HepG2 (cell line): ENCODE data around the gene TTC9. TPM values are rescaled to one million over a fixed set of nuclear protein-coding genes. Genes with fewer than 3 reads are reported as not detected.

Experiments
- ATAC-seq: fragments of 200-7000 bp; cut with Tn5 transposase; 3 replicates; pipeline ENCODE4 v1.9.1; 2020; ENCODE audit warnings: mild to moderate bottlenecking, moderate library complexity
- BruUV-seq: library from RNA; stranded (reverse); fragments of 400-500 nt; replicated peaks from 2 replicates; lab custom pipeline; 2021; lab: Mats Ljungman, UMichigan
- CTCF ChIA-PET: fragments of 300-600 bp; formaldehyde crosslinking; extraction: SDS; loops from one replicate; lab custom pipeline; 2021; ENCODE audit warnings: low total read pairs, inconsistent platforms, low intra/inter-chr PET ratio; lab: Yijun Ruan, JAX
- POLR2A ChIA-PET: fragments of 350-600 bp; sonication (Branson Sonifier 250); formaldehyde crosslinking; loops from one replicate; lab custom pipeline; 2020; ENCODE audit warnings: antibody characterized with exemption, inconsistent platforms; lab: Yijun Ruan, JAX
- DNase-seq: peaks from one replicate; pipeline ENCODE4 v3.0.0-alpha.2; 2015; ENCODE audit warnings: low spot score
- FAIRE-seq: peaks from 3 replicates; lab custom pipeline; 2011; peaks lifted over from hg19 to GRCh38; lab: Jason Lieb, UNC
- H2AFZ ChIP-seq: one replicate; pipeline ENCODE4 v1.6.1; 2011; ENCODE audit warnings: low read length, inconsistent platforms
- H3K27ac ChIP-seq: fragments of 300-600 bp; 3 replicates; pipeline ENCODE4 v1.8.0; 2011; ENCODE audit warnings: mixed run types, mild to moderate bottlenecking, mixed read lengths, low read length, inconsistent platforms; ENCODE audit not compliant: insufficient read depth; ENCODE audit errors: extremely low read length
- H3K27me3 ChIP-seq, 2 experiments: fragments of 200-600 bp in 1 of 2; 2 replicates in 1 of 2; 3 replicates in 1 of 2; pipeline versions ENCODE4 v1.6.0 to v1.8.0; 2011; ENCODE audit warnings: low read length in 2 of 2, mild to moderate bottlenecking in 2 of 2, moderate library complexity in 2 of 2, inconsistent platforms in 1 of 2; ENCODE audit not compliant: insufficient read depth in 2 of 2, control insufficient read depth in 1 of 2
- H3K36me3 ChIP-seq, 2 experiments: fragments of 200-600 bp in 1 of 2; replicated peaks in 1 of 2; 2 replicates in 1 of 2; 3 replicates in 1 of 2; pipeline versions ENCODE4 v1.5.1 to v1.8.0; 2011; ENCODE audit warnings: low read length in 2 of 2, inconsistent platforms in 1 of 2; ENCODE audit not compliant: insufficient read depth in 2 of 2, control insufficient read depth in 1 of 2
- H3K4me1 ChIP-seq: 2 replicates; pipeline ENCODE4 v1.5.1; 2012; ENCODE audit warnings: low read length, inconsistent platforms; ENCODE audit not compliant: insufficient read depth
- H3K4me2 ChIP-seq: 2 replicates; pipeline ENCODE4 v1.6.0; 2011; ENCODE audit warnings: low read depth, low read length, inconsistent platforms
- H3K4me3 ChIP-seq, 3 experiments: fragments of 200-600 bp in 1 of 3; sonication (generic), shearing (Covaris generic) in 1 of 3; replicated peaks in 1 of 3; 2 replicates each; pipeline ENCODE4 v1.5.1; 2011 to 2016; ENCODE audit warnings: low read length in 3 of 3, inconsistent platforms in 2 of 3, low read depth in 2 of 3, mild to moderate bottlenecking in 2 of 3, control low read depth in 1 of 3, mixed read lengths in 1 of 3; ENCODE audit not compliant: insufficient read depth in 1 of 3
- H3K79me2 ChIP-seq: one replicate; pipeline ENCODE4 v1.6.1; 2011; ENCODE audit warnings: low read length, inconsistent platforms; ENCODE audit not compliant: insufficient read depth
- H3K9ac ChIP-seq: 2 replicates; pipeline ENCODE4 v1.6.0; 2011; ENCODE audit warnings: mild to moderate bottlenecking, low read depth, low read length, inconsistent platforms; ENCODE audit not compliant: insufficient read depth
- H3K9me3 ChIP-seq: 2 replicates; pipeline ENCODE4 v1.5.1; 2012; ENCODE audit warnings: mild to moderate bottlenecking, low read length
- H4K20me1 ChIP-seq: 2 replicates; pipeline ENCODE4 v1.6.0; 2011; ENCODE audit warnings: inconsistent platforms, mild to moderate bottlenecking, low read length, moderate library complexity; ENCODE audit not compliant: insufficient read depth
- BCL6 ChIP-seq: IDR thresholded peaks from 2 replicates; pipeline ENCODE4 v1.6.1; 2016; ENCODE audit warnings: missing genetic modification reagents, missing compliant biosample characterization
- EZH2 ChIP-seq: conservative IDR thresholded peaks from 2 replicates; pipeline ENCODE4 v1.6.1; 2012; ENCODE audit warnings: mild to moderate bottlenecking, low read depth, low read length, moderate library complexity
- HHEX ChIP-seq: IDR thresholded peaks from 2 replicates; pipeline ENCODE4 v1.6.1; 2016; ENCODE audit warnings: control low read depth
- MYNN ChIP-seq: sonication (generic); formaldehyde crosslinking; IDR thresholded peaks from 2 replicates; pipeline ENCODE4 v1.4.0; 2020; ENCODE audit warnings: mild to moderate bottlenecking, low read depth, missing genetic modification reagents
- RXRA ChIP-seq: sonication (generic); formaldehyde crosslinking; IDR thresholded peaks from 2 replicates; pipeline ENCODE4 v1.5.1; 2020; ENCODE audit warnings: missing genetic modification reagents
- RXRB ChIP-seq: IDR thresholded peaks from 2 replicates; pipeline ENCODE4 v1.6.1; 2016; ENCODE audit warnings: borderline replicate concordance, missing genetic modification reagents, missing compliant biosample characterization
- ZBTB3 ChIP-seq: sonication (generic); formaldehyde crosslinking; IDR thresholded peaks from 2 replicates; pipeline ENCODE4 v1.4.0; 2020; ENCODE audit warnings: low read depth, mild to moderate bottlenecking, moderate library complexity, missing genetic modification reagents, borderline replicate concordance
- ZFYVE20 ChIP-seq: sonication (generic); formaldehyde crosslinking; IDR thresholded peaks from 2 replicates; pipeline ENCODE4 v1.8.0; 2023; ENCODE audit warnings: low read depth, mild to moderate bottlenecking, moderate library complexity, missing genetic modification reagents, borderline replicate concordance
- ZNF672 ChIP-seq: sonication (generic); formaldehyde crosslinking; IDR thresholded peaks from 2 replicates; pipeline ENCODE4 v1.8.1; 2022; ENCODE audit warnings: missing genetic modification reagents
- ZNF7 ChIP-seq: IDR thresholded peaks from 2 replicates; pipeline ENCODE4 v1.6.1; 2016; ENCODE audit warnings: missing biosample characterization, missing genetic modification reagents
- WGBS: methylation state at CpG from one replicate; pipeline ENCODE4 v1.1.6; 2017; ENCODE audit warnings: low lambda C conversion rate; 5-methylcytosine and 5-hydroxymethylcytosine counted together
- in situ Hi-C: cut with HindIII; loops from 2 replicates; pipeline ENCODE4 v1.10.0; 2017; ENCODE audit warnings: low pct_unique_long_range_greater_than_20kb; ENCODE audit not compliant: extremely low pct_ligation_motif_present
- intact Hi-C: fragments of 100-400 bp; cut with micrococcal nuclease; formaldehyde crosslinking; loops from one replicate; pipeline ENCODE4 v1.10.0; 2022; ENCODE audit not compliant: unreplicated experiment
- polyA plus RNA-seq, 8 experiments: library from polyadenylated mRNA; depleted of rRNA in 3 of 8; stranded (reverse) in 7 of 8; unstranded in 1 of 8; fragments of >200 nt; fragmentation: Illumina TruSeq in 4 of 8; extraction: Trizol in 4 of 8; gene quantifications; 2 replicates each; pipeline versions ENCODE4 v1.2.1 to v1.2.3, GENCODE V29; 2011 to 2016; ENCODE audit warnings: low read depth in 4 of 8, missing spikeins in 1 of 8, mixed read lengths in 1 of 8; ENCODE audit not compliant: insufficient read depth in 1 of 8
- total RNA-seq, 5 experiments: library from RNA; depleted of rRNA; stranded (reverse); fragments of >200 nt; fragmentation: Illumina TruSeq; extraction: Trizol; gene quantifications; 2 replicates each; pipeline ENCODE4 v1.2.3, GENCODE V29; 2016; ENCODE audit warnings: low read depth in 1 of 5
- TF ChIP-seq, protein P1 (sequence below): sonication (generic); formaldehyde crosslinking; IDR thresholded peaks from 2 replicates; pipeline ENCODE4 v1.4.0; 2020; ENCODE audit warnings: missing genetic modification reagents

The TTC9 gene
- total and polyA plus RNA-seq, 2 of the 13 experiments (the other 11 are each of a cell fraction or from before 2014, with no cell fraction given), result 0.13 to 0.30 TPM

DNA sequence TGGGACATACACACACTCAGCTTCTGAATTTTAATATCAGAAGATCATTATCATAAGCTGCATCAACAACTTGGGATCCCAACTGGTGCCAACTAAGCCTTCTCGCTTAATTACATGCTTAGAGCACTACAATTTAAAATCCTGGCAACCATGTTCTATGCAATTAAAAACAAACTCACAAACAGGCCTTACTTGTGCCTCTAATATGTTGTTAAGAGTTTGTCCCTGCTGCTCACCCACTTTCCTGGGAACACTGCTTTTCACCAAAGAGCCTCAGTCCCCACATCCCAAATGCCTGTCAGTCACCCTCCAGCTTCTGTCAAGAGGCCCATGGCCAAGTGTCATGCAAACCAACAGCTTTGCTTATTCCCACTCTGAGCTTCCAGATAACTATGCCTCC is 69.7 kb downstream of the TTC9 start:
- Histone ChIP-seq H3K4me2 (no peak overlapping the region), H3K27me3 (peaks cover 0 to 2% of the 10 kb centered on the region in 2 experiments; a peak in 1 of 5 replicates), H3K4me1 (peaks cover 49% of the 10 kb centered on the region), H4K20me1 (no peaks in the 10 kb centered on the region), H3K79me2 (no peaks in the 10 kb centered on the region), H3K27ac (no peak overlapping the region), H3K9me3 (no peaks in the 10 kb centered on the region), H3K4me3 (no peak overlapping the region), H2AFZ (no peak overlapping the region), H3K36me3 (no peaks in the 10 kb centered on the region), H3K9ac (no peak overlapping the region)
- POLR2A ChIA-PET, result no interaction called here
- FAIRE-seq, result no peak
- BruUV-seq, result no TSS peak
- WGBS, result 91% methylated on average over 1 of the region's 1 CpG
- TF ChIP-seq RXRA (CRISPR knock-in tag), result no peak
- TF ChIP-seq HHEX (CRISPR knock-in tag), result no peak
- TF ChIP-seq EZH2, result no peak
- no peak for TF ChIP-seq MYNN (CRISPR knock-in tag)
- no peak for TF ChIP-seq ZNF672 (CRISPR knock-in tag)
- no peak for TF ChIP-seq ZFYVE20 (CRISPR knock-in tag)
- no peak for TF ChIP-seq ZNF7
- TF ChIP-seq, protein P1, sequence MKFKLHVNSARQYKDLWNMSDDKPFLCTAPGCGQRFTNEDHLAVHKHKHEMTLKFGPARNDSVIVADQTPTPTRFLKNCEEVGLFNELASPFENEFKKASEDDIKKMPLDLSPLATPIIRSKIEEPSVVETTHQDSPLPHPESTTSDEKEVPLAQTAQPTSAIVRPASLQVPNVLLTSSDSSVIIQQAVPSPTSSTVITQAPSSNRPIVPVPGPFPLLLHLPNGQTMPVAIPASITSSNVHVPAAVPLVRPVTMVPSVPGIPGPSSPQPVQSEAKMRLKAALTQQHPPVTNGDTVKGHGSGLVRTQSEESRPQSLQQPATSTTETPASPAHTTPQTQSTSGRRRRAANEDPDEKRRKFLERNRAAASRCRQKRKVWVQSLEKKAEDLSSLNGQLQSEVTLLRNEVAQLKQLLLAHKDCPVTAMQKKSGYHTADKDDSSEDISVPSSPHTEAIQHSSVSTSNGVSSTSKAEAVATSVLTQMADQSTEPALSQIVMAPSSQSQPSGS (CRISPR knock-in tag), result no peak
- no peak for TF ChIP-seq BCL6 (CRISPR knock-in tag)
- TF ChIP-seq RXRB, result no peak
- no peak for TF ChIP-seq ZBTB3 (CRISPR knock-in tag)
- no peak for ATAC-seq
- no peak for DNase-seq
- CTCF ChIA-PET, result no interaction called here
- intact Hi-C loops, result no loop called here
- in situ Hi-C loops, result loop anchor here (5.0 kb wide), 1 partner anchor 69 kb away; the partner anchor contains the start of gene TTC9
